Mesenchymal stem cell (in vitro differentiated cells and primary cell): Measurements from ENCODE around the gene TMEM108.

Source experiments
- DNase-seq: peaks from one replicate; pipeline ENCODE4 v3.0.0-alpha.2; 2013
- H2AFZ ChIP-seq: one replicate; pipeline ENCODE4 v1.6.1; 2013; ENCODE audit warnings: low read depth, mild to moderate bottlenecking, control low read depth, inconsistent platforms, low read length, moderate library complexity
- H2AK5ac ChIP-seq: 2 replicates; pipeline ENCODE4 v1.6.1; 2013; ENCODE audit warnings: low read length, moderate library complexity, mild to moderate bottlenecking, inconsistent platforms; ENCODE audit not compliant: severe bottlenecking
- H2BK120ac ChIP-seq: one replicate; pipeline ENCODE4 v1.6.1; 2013; ENCODE audit warnings: low read depth, mild to moderate bottlenecking, inconsistent platforms, low read length, moderate library complexity
- H2BK12ac ChIP-seq, 2 experiments: one replicate each; pipeline ENCODE4 v1.6.1; 2013; ENCODE audit warnings: inconsistent platforms in 2 of 2, low read length in 2 of 2, mild to moderate bottlenecking in 2 of 2, moderate library complexity in 2 of 2, control low read depth in 1 of 2
- H2BK15ac ChIP-seq: one replicate; pipeline ENCODE4 v1.6.1; 2013; ENCODE audit warnings: mild to moderate bottlenecking, low read depth, inconsistent platforms; ENCODE audit not compliant: poor library complexity, severe bottlenecking
- H2BK5ac ChIP-seq: 2 replicates; pipeline ENCODE4 v1.6.1; 2013; ENCODE audit warnings: low read depth, mild to moderate bottlenecking, low read length, control low read depth, inconsistent platforms; ENCODE audit not compliant: poor library complexity, severe bottlenecking
- H3K14ac ChIP-seq, 2 experiments: one replicate each; pipeline ENCODE4 v1.6.1; 2013; ENCODE audit warnings: inconsistent platforms in 2 of 2, low read length in 2 of 2, control low read depth in 1 of 2, mild to moderate bottlenecking in 1 of 2, moderate library complexity in 1 of 2
- H3K18ac ChIP-seq, 2 experiments: one replicate each; pipeline ENCODE4 v1.6.1; 2013; ENCODE audit warnings: inconsistent platforms in 2 of 2, low read length in 2 of 2, control low read depth in 1 of 2, low read depth in 1 of 2, mild to moderate bottlenecking in 1 of 2
- H3K23ac ChIP-seq, 2 experiments: one replicate each; pipeline ENCODE4 v1.6.1; 2013; ENCODE audit warnings: inconsistent platforms in 2 of 2, low read length in 2 of 2, mild to moderate bottlenecking in 2 of 2, moderate library complexity in 2 of 2, control low read depth in 1 of 2
- H3K27ac ChIP-seq: 2 replicates; pipeline ENCODE4 v1.5.1; 2013; ENCODE audit warnings: mild to moderate bottlenecking, moderate library complexity, low read length, control low read depth, inconsistent platforms; ENCODE audit not compliant: poor library complexity, severe bottlenecking
- H3K27me3 ChIP-seq, 2 experiments: 2 replicates each; pipeline versions ENCODE4 v1.6.1 to v1.7.0; 2013; ENCODE audit warnings: low read length in 2 of 2, mild to moderate bottlenecking in 2 of 2, moderate library complexity in 2 of 2, control low read depth in 1 of 2, inconsistent platforms in 1 of 2; ENCODE audit not compliant: control insufficient read depth in 1 of 2, insufficient read depth in 1 of 2
- H3K36me3 ChIP-seq, 2 experiments: 2 replicates each; pipeline versions ENCODE4 v1.6.1 to v1.7.0; 2013; ENCODE audit warnings: low read length in 2 of 2, control low read depth in 1 of 2, inconsistent platforms in 1 of 2, low read depth in 1 of 2, mild to moderate bottlenecking in 1 of 2; ENCODE audit not compliant: insufficient read depth in 2 of 2, control insufficient read depth in 1 of 2
- H3K4ac ChIP-seq, 2 experiments: one replicate each; pipeline ENCODE4 v1.6.1; 2013; ENCODE audit warnings: inconsistent platforms in 2 of 2, low read length in 2 of 2, mild to moderate bottlenecking in 2 of 2, moderate library complexity in 2 of 2, control low read depth in 1 of 2, low read depth in 1 of 2
- H3K4me1 ChIP-seq: 2 replicates; pipeline ENCODE4 v1.6.1; 2013; ENCODE audit warnings: low read depth, low read length, control low read depth; ENCODE audit not compliant: control insufficient read depth, insufficient read depth
- H3K4me2 ChIP-seq: 2 replicates; pipeline ENCODE4 v1.6.1; 2013; ENCODE audit warnings: low read length, mild to moderate bottlenecking, inconsistent platforms; ENCODE audit not compliant: poor library complexity, severe bottlenecking
- H3K4me3 ChIP-seq, 2 experiments: 2 replicates each; pipeline versions ENCODE4 v1.5.1 to v1.7.0; 2013; ENCODE audit warnings: low read length in 2 of 2, mild to moderate bottlenecking in 2 of 2, control low read depth in 1 of 2, low read depth in 1 of 2; ENCODE audit not compliant: insufficient read depth in 1 of 2
- H3K79me1 ChIP-seq: replicated peaks from 2 replicates; pipeline ENCODE4 v1.6.1; 2013; ENCODE audit warnings: mild to moderate bottlenecking, control low read depth, low read length, inconsistent platforms; ENCODE audit not compliant: poor library complexity, severe bottlenecking
- H3K9ac ChIP-seq: 2 replicates; pipeline ENCODE4 v1.7.0; 2013; ENCODE audit warnings: mild to moderate bottlenecking, low read length, moderate library complexity
- H3K9me3 ChIP-seq: 2 replicates; pipeline ENCODE4 v1.7.0; 2013; ENCODE audit warnings: mild to moderate bottlenecking, low read length; ENCODE audit not compliant: control insufficient read depth
- H4K8ac ChIP-seq: one replicate; pipeline ENCODE4 v1.6.1; 2013; ENCODE audit warnings: inconsistent platforms, mild to moderate bottlenecking, low read length, moderate library complexity
- H4K91ac ChIP-seq: one replicate; pipeline ENCODE4 v1.6.1; 2013; ENCODE audit warnings: mild to moderate bottlenecking, low read length, inconsistent platforms
- WGBS: methylation state at CpG from one replicate; pipeline ENCODE4 v1.1.7; 2013; ENCODE audit warnings: mixed read lengths; 5-methylcytosine and 5-hydroxymethylcytosine counted together

Gene TMEM108

GRCh38 chr3:133374708-133375402, 336.7 kb downstream of the TMEM108 start:
- no peak overlapping the region for H3K4me3 ChIP-seq
- H3K9ac ChIP-seq, result no peak overlapping the region
- H2BK120ac ChIP-seq, result no peak overlapping the region
- H2BK12ac ChIP-seq, result no peak overlapping the region
- H3K18ac ChIP-seq, result no peak overlapping the region
- H3K9me3 ChIP-seq, result no peaks in the 10 kb centered on the region
- no peaks in the 10 kb centered on the region for H3K36me3 ChIP-seq
- no peak overlapping the region for H4K91ac ChIP-seq
- DNase-seq, result no peak
- peaks cover 0 to 12% of the 10 kb centered on the region in 2 experiments for H3K27me3 ChIP-seq
- no peak overlapping the region for H3K14ac ChIP-seq
- no peaks in the 10 kb centered on the region for H3K79me1 ChIP-seq
- H2AK5ac ChIP-seq, result no peak overlapping the region
- H3K4me1 ChIP-seq, result no peaks in the 10 kb centered on the region
- H2AFZ ChIP-seq, result no peak overlapping the region
- H4K8ac ChIP-seq, result no peak overlapping the region
- H3K4me2 ChIP-seq, result no peak overlapping the region
- no peak overlapping the region for H3K4ac ChIP-seq
- H2BK15ac ChIP-seq, result no peak overlapping the region
- WGBS, result 56% methylated on average over 1 of the region's 4 CpGs
- H3K27ac ChIP-seq, result no peak overlapping the region
- no peak overlapping the region for H3K23ac ChIP-seq
- no peak overlapping the region for H2BK5ac ChIP-seq

DNA sequence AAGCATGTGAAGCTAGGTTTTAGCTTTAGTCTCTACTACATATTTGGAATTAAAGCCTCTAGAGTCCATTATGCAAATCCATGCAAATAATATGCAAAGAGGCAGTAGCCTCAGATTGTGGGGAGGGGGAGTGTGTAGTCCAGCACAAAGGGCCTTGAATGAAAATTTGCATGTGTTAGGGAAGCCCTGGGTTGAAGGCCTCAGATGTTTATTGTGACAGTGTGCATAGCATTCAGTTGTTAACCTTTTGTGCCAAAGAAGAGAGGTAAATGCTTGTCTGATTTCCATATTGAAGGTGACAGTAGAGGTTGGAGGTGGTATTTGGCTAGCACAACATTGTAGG, 337.2 kb downstream of the TMEM108 start:
- H3K4ac ChIP-seq, result no peak overlapping the region
- no peak overlapping the region for H2AK5ac ChIP-seq
- no peak overlapping the region for H3K27ac ChIP-seq
- no peak overlapping the region for H2BK120ac ChIP-seq
- no peak overlapping the region for H4K91ac ChIP-seq
- no peak for DNase-seq
- H3K4me3 ChIP-seq, result no peak overlapping the region
- no peak overlapping the region for H3K9ac ChIP-seq
- H3K4me2 ChIP-seq, result no peak overlapping the region
- H2AFZ ChIP-seq, result no peak overlapping the region
- no peaks in the 10 kb centered on the region for H3K36me3 ChIP-seq
- no peak overlapping the region for H3K23ac ChIP-seq
- H2BK12ac ChIP-seq, result no peak overlapping the region
- peaks cover 0 to 12% of the 10 kb centered on the region in 2 experiments for H3K27me3 ChIP-seq
- H3K9me3 ChIP-seq, result no peaks in the 10 kb centered on the region
- no peaks in the 10 kb centered on the region for H3K4me1 ChIP-seq
- no peaks in the 10 kb centered on the region for H3K79me1 ChIP-seq
- no peak overlapping the region for H3K18ac ChIP-seq
- no peak overlapping the region for H3K14ac ChIP-seq
- H2BK5ac ChIP-seq, result no peak overlapping the region
- H4K8ac ChIP-seq, result no peak overlapping the region
- no peak overlapping the region for H2BK15ac ChIP-seq

- Histone ChIP-seq H2BK15ac (no peak overlapping the region), H2AK5ac (no peak overlapping the region), H3K18ac (no peak overlapping the region), H4K8ac (no peak overlapping the region), H3K9me3 (no peaks in the 10 kb centered on the region), H2BK12ac (no peak overlapping the region), H3K23ac (no peak overlapping the region), H3K9ac (no peak overlapping the region), H3K27me3 (peaks cover 0 to 23% of the 10 kb centered on the region in 2 experiments), H3K4me1 (no peaks in the 10 kb centered on the region), H3K4me3 (no peak overlapping the region), H2BK5ac (no peak overlapping the region), H3K27ac (no peak overlapping the region), H3K14ac (no peak overlapping the region), H3K4me2 (no peak overlapping the region), H3K36me3 (no peaks in the 10 kb centered on the region), H3K4ac (no peak overlapping the region), H2AFZ (no peak overlapping the region), H3K79me1 (no peaks in the 10 kb centered on the region), H4K91ac (no peak overlapping the region), H2BK120ac (no peak overlapping the region)
- DNase-seq, result no peak
- WGBS, result 87% methylated on average over 5 of the region's 6 CpGs
These were observed 338.6 kb downstream of the TMEM108 start for GRCh38 chr3:133376810-133377209.

DNA sequence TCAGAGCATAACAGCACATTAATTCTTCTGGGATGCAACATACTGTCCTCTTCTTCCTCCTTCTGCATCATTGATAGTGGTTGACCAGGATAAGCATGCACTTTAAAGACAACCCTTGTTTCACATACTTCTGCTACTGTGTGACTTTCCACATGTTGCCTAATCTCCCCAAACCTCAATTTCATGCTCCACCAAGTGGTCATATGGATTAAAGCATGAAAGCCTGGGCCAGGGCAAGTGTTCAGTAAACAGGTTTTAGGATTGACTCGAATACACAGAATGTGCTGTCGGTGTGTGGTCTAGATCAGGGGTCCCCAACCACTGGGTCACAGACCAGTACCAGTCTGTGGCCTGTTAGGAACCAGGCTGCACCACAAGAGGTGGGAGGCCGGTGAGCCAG, 339.2 kb downstream of the TMEM108 start:
- Histone ChIP-seq H3K36me3 (no peaks in the 10 kb centered on the region), H3K4me2 (no peak overlapping the region), H4K8ac (no peak overlapping the region), H3K14ac (no peak overlapping the region), H2AK5ac (no peak overlapping the region), H3K4me1 (no peaks in the 10 kb centered on the region), H3K79me1 (no peaks in the 10 kb centered on the region), H3K9ac (no peak overlapping the region), H4K91ac (no peak overlapping the region), H2BK5ac (no peak overlapping the region), H2BK120ac (no peak overlapping the region), H3K4ac (no peak overlapping the region), H2AFZ (no peak overlapping the region), H3K4me3 (no peak overlapping the region), H3K27me3 (peaks cover 0 to 27% of the 10 kb centered on the region in 2 experiments), H2BK12ac (no peak overlapping the region), H3K23ac (no peak overlapping the region), H2BK15ac (no peak overlapping the region), H3K18ac (no peak overlapping the region), H3K27ac (no peak overlapping the region), H3K9me3 (no peaks in the 10 kb centered on the region)
- WGBS, result 86% methylated on average over 3 of the region's 3 CpGs
- peak; percentile 43 for DNase-seq
